ENCODE data around the gene CC2D2B.

DNA sequence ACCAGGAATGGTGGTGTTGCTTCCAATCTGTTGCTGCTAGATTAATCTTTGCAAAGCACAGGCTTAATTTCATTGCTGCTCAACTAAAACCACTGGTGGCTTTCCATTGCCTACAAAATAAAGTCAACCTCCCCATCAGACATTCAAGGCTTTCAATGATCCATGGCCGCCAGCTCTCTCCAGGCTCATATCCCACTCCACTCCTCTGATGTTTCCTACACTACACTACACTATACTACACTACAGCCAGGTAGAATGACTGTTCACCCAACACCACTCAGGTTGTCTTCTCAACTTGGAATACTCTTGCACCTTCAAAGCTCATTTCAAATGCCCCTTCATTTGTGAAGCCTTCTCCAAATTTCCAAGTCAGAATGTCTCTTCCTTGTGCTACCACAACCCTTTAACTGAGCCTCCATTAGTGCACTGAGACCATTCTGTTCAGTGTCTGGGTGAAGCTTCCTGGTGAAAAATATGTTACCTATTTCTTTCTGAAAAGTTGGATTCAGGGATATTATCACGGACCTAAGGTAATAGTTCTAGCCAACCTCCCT is 35.5 kb upstream of the CC2D2B start:
- TF ChIP-seq, protein P1, sequence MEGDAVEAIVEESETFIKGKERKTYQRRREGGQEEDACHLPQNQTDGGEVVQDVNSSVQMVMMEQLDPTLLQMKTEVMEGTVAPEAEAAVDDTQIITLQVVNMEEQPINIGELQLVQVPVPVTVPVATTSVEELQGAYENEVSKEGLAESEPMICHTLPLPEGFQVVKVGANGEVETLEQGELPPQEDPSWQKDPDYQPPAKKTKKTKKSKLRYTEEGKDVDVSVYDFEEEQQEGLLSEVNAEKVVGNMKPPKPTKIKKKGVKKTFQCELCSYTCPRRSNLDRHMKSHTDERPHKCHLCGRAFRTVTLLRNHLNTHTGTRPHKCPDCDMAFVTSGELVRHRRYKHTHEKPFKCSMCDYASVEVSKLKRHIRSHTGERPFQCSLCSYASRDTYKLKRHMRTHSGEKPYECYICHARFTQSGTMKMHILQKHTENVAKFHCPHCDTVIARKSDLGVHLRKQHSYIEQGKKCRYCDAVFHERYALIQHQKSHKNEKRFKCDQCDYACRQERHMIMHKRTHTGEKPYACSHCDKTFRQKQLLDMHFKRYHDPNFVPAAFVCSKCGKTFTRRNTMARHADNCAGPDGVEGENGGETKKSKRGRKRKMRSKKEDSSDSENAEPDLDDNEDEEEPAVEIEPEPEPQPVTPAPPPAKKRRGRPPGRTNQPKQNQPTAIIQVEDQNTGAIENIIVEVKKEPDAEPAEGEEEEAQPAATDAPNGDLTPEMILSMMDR (IDR thresholded peaks at IDR 0.05) = no peak
- no peak for TF ChIP-seq POLR2AphosphoS5 (IDR thresholded peaks at IDR 0.05)

All from breast epithelium (tissue), 3 donors.